ENCODE results near the gene PLEKHG3.

GRCh38 chr14:64695071-64695470, 9.2 kb upstream of the PLEKHG3 start:
- TF ChIP-seq CTCF (IDR thresholded peaks at IDR 0.05) (no peak), POLR2AphosphoS5 (IDR thresholded peaks at IDR 0.05) (no peak), POLR2A (IDR thresholded peaks at IDR 0.05) (no peak)
